ENCODE results near the gene SORCS2. TPM values are rescaled to one million over a fixed set of nuclear protein-coding genes. Genes with fewer than 3 reads are reported as not detected.

The SORCS2 gene
- total RNA-seq, 6 experiments from 2014 or later, result 0.18 to 6.2 (median 3.1) TPM

GRCh38 chr4:7360806-7361205 lies 168.5 kb downstream of the SORCS2 start:
- no peak for TF ChIP-seq POLR2A (IDR thresholded peaks at IDR 0.05)
- TF ChIP-seq, protein P1, sequence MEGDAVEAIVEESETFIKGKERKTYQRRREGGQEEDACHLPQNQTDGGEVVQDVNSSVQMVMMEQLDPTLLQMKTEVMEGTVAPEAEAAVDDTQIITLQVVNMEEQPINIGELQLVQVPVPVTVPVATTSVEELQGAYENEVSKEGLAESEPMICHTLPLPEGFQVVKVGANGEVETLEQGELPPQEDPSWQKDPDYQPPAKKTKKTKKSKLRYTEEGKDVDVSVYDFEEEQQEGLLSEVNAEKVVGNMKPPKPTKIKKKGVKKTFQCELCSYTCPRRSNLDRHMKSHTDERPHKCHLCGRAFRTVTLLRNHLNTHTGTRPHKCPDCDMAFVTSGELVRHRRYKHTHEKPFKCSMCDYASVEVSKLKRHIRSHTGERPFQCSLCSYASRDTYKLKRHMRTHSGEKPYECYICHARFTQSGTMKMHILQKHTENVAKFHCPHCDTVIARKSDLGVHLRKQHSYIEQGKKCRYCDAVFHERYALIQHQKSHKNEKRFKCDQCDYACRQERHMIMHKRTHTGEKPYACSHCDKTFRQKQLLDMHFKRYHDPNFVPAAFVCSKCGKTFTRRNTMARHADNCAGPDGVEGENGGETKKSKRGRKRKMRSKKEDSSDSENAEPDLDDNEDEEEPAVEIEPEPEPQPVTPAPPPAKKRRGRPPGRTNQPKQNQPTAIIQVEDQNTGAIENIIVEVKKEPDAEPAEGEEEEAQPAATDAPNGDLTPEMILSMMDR (IDR thresholded peaks at IDR 0.05), result no peak
- ATAC-seq (no peak), DNase-seq (no peak)
- 63% methylated on average over 8 of the region's 8 CpGs for WGBS (ENCODE audit: insufficient coverage, low coverage, low lambda C conversion rate, missing lambda C conversion rate)
- no peak overlapping the region for H3K4me3 ChIP-seq
- intact Hi-C loops (cut with DNase I), result no loop called here
- H3K27me3 ChIP-seq, result no peaks in the 10 kb centered on the region
- H3K36me3 ChIP-seq, result no peaks in the 10 kb centered on the region
- H3K27ac ChIP-seq, result no peak overlapping the region
- no peaks in the 10 kb centered on the region for H3K9me3 ChIP-seq
- peaks cover 0 to 4% (median 0%) of the 10 kb centered on the region in 4 donors for H3K4me1 ChIP-seq

- DNase-seq (no peak), ATAC-seq (no peak)
- Histone ChIP-seq H3K27ac (no peak overlapping the region), H3K4me3 (no peak overlapping the region), H3K4me1 (peaks cover 0 to 6% (median 0%) of the 10 kb centered on the region in 4 donors), H3K9me3 (no peaks in the 10 kb centered on the region), H3K27me3 (no peaks in the 10 kb centered on the region), H3K36me3 (no peaks in the 10 kb centered on the region)
- intact Hi-C loops (cut with DNase I), result no loop called here
- TF ChIP-seq, protein P1 (IDR thresholded peaks at IDR 0.05), result no peak
- TF ChIP-seq POLR2A (IDR thresholded peaks at IDR 0.05), result no peak
- WGBS (ENCODE audit: insufficient coverage, low coverage, low lambda C conversion rate, missing lambda C conversion rate), result 57% methylated on average over 4 of the region's 14 CpGs
Measured at GRCh38 chr4:7361280-7361895, 169.1 kb downstream of the SORCS2 start.

GRCh38 chr4:7362341-7362740 lies 170.0 kb downstream of the SORCS2 start:
- Histone ChIP-seq H3K9me3 (no peaks in the 10 kb centered on the region), H3K27me3 (no peaks in the 10 kb centered on the region), H3K4me1 (peaks cover 0 to 6% (median 0%) of the 10 kb centered on the region in 4 donors), H3K4me3 (no peak overlapping the region), H3K36me3 (no peaks in the 10 kb centered on the region), H3K27ac (no peak overlapping the region)
- intact Hi-C loops (cut with DNase I), result no loop called here
- no CpG with 5 or more reads among the region's 2 CpGs for WGBS (ENCODE audit: insufficient coverage, low coverage, low lambda C conversion rate, missing lambda C conversion rate)
- TF ChIP-seq POLR2A (IDR thresholded peaks at IDR 0.05), result no peak
- TF ChIP-seq, protein P1 (IDR thresholded peaks at IDR 0.05), result no peak
- ATAC-seq, result no peak
- no peak for DNase-seq

- no peak for TF ChIP-seq POLR2A (IDR thresholded peaks at IDR 0.05)
- TF ChIP-seq, protein P1 (IDR thresholded peaks at IDR 0.05), result no peak
- Histone ChIP-seq H3K36me3 (no peaks in the 10 kb centered on the region), H3K9me3 (no peaks in the 10 kb centered on the region), H3K27me3 (no peaks in the 10 kb centered on the region), H3K4me1 (peaks cover 0 to 6% (median 0%) of the 10 kb centered on the region in 4 donors), H3K27ac (no peak overlapping the region), H3K4me3 (no peak overlapping the region)
- intact Hi-C loops (cut with DNase I), result no loop called here
- DNase-seq (no peak), ATAC-seq (no peak)
- 98% methylated on average over 4 of the region's 4 CpGs for WGBS (ENCODE audit: insufficient coverage, low coverage, low lambda C conversion rate, missing lambda C conversion rate)
Measured at GRCh38 chr4:7362862-7363430, 170.6 kb downstream of the SORCS2 start.

Data from right lobe of liver (tissue), 6 donors.